ENCODE data around the gene NEUROG1. TPM values are rescaled to one million over a fixed set of nuclear protein-coding genes. Genes with fewer than 3 reads are reported as not detected.

NEUROG1 gene
- total and polyA plus RNA-seq, 10 of the 15 experiments (the other 5 are each of a cell fraction or from before 2014, with no cell fraction given), result not detected

- ChIA-PET RAD21 (ENCODE audit: unreplicated experiment) (no interaction called here), CTCF (no interaction called here), SMC1A (ENCODE audit: uncharacterized antibody, unreplicated experiment) (no interaction called here), POLR2A (interaction anchor here (0.6 kb wide), 1 partner anchor 22 kb away, joined by 4 read pairs; no protein-coding TSS in a partner anchor)
- no peak overlapping the region for H3K27ac ChIP-seq (ENCODE audit: control insufficient read depth, insufficient read depth)
- DNase-seq (ENCODE audit: low read depth, low spot score) (no peak), ATAC-seq (no peak), FAIRE-seq (no peak)
- TF ChIP-seq HDGF (IDR thresholded peaks at IDR 0.05) (no peak), TAF1 (IDR thresholded peaks at IDR 0.05; ENCODE audit: borderline replicate concordance, low read depth, low read length) (no peak), ZZZ3 (IDR thresholded peaks at IDR 0.05; ENCODE audit: control insufficient read depth, insufficient read length, low read depth) (no peak), ZNF207 (IDR thresholded peaks at IDR 0.05; ENCODE audit: borderline replicate concordance) (no peak), ZNF217 (IDR thresholded peaks at IDR 0.05) (no peak), JUNB (IDR thresholded peaks at IDR 0.05) (no peak)
- no peak overlapping the region for H3K4me2 ChIP-seq (ENCODE audit: control insufficient read depth, insufficient read depth)
- in situ Hi-C loops (cut with MboI), result no loop called here
- H3K79me2 ChIP-seq (ENCODE audit: control insufficient read depth, insufficient read depth, low read length), result no peaks in the 10 kb centered on the region
- no peak overlapping the region for H3K9ac ChIP-seq (ENCODE audit: control insufficient read depth, insufficient read depth, low read length)
- no peaks in the 10 kb centered on the region for H3K36me3 ChIP-seq (ENCODE audit: control insufficient read depth in 2 of 2, insufficient read depth in 2 of 2, low read length in 1 of 2)
- WGBS (ENCODE audit: insufficient coverage, insufficient replicate concordance, low lambda C conversion rate, missing lambda C conversion rate), result 5% methylated on average over 2 of the region's 2 CpGs
- BruUV-seq (replicated peaks), result no TSS peak
- intact Hi-C loops (cut with micrococcal nuclease; ENCODE audit: unreplicated experiment), result no loop called here
- peaks cover 4 to 6% of the 10 kb centered on the region in 2 experiments; a peak in 3 of 4 replicates for H3K27me3 ChIP-seq (replicated peaks in 1 of 2; ENCODE audit: control insufficient read depth in 2 of 2, insufficient read depth in 2 of 2, low read length in 1 of 2)
- no peaks in the 10 kb centered on the region for H4K20me1 ChIP-seq (ENCODE audit: control insufficient read depth, insufficient read depth)
- H3K9me3 ChIP-seq (replicated peaks; ENCODE audit: control insufficient read depth, insufficient read depth, low read length), result no peaks in the 10 kb centered on the region
- H3K4me3 ChIP-seq, result no peak overlapping the region
- no peaks in the 10 kb centered on the region for H3K4me1 ChIP-seq (ENCODE audit: control insufficient read depth, insufficient read depth, low read length)
- H2AFZ ChIP-seq (ENCODE audit: control insufficient read depth, low read depth, low read length), result no peak overlapping the region
These were observed 29.8 kb downstream of the NEUROG1 start for GRCh38 chr5:135505973-135506372.

GRCh38 chr5:135504376-135504775 lies 31.4 kb downstream of the NEUROG1 start:
- ATAC-seq, result no peak
- H3K4me1 ChIP-seq (ENCODE audit: control insufficient read depth, insufficient read depth, low read length), result no peaks in the 10 kb centered on the region
- TF ChIP-seq NBN (IDR thresholded peaks at IDR 0.05), result no peak
- TF ChIP-seq ZNF207 (IDR thresholded peaks at IDR 0.05; ENCODE audit: borderline replicate concordance), result no peak
- no peak for TF ChIP-seq BACH1 (IDR thresholded peaks at IDR 0.05; ENCODE audit: borderline replicate concordance)
- no peak for TF ChIP-seq SMAD5 (IDR thresholded peaks at IDR 0.05; ENCODE audit: low read depth)
- no peak for TF ChIP-seq PBX3 (IDR thresholded peaks at IDR 0.05; ENCODE audit: insufficient replicate concordance, low read depth, low read length)
- TF ChIP-seq SIN3A (IDR thresholded peaks at IDR 0.05; ENCODE audit: low read depth, low read length), result no peak
- TF ChIP-seq JUNB (IDR thresholded peaks at IDR 0.05), result no peak
- WGBS (ENCODE audit: insufficient coverage, insufficient replicate concordance, low lambda C conversion rate, missing lambda C conversion rate), result 34% methylated on average over 3 of the region's 3 CpGs
- RAD21 ChIA-PET (ENCODE audit: unreplicated experiment), result no interaction called here
- H3K9me3 ChIP-seq (replicated peaks; ENCODE audit: control insufficient read depth, insufficient read depth, low read length), result no peaks in the 10 kb centered on the region
- SMC1A ChIA-PET (ENCODE audit: uncharacterized antibody, unreplicated experiment), result no interaction called here
- H3K79me2 ChIP-seq (ENCODE audit: control insufficient read depth, insufficient read depth, low read length), result no peaks in the 10 kb centered on the region
- no peak overlapping the region for H3K27ac ChIP-seq (ENCODE audit: control insufficient read depth, insufficient read depth)
- POLR2A ChIA-PET, result no interaction called here
- intact Hi-C loops (cut with micrococcal nuclease; ENCODE audit: unreplicated experiment), result no loop called here
- no peak overlapping the region for H2AFZ ChIP-seq (ENCODE audit: control insufficient read depth, low read depth, low read length)
- no peak overlapping the region for H3K9ac ChIP-seq (ENCODE audit: control insufficient read depth, insufficient read depth, low read length)
- no peak for DNase-seq (ENCODE audit: low read depth, low spot score)
- H3K4me2 ChIP-seq (ENCODE audit: control insufficient read depth, insufficient read depth), result no peak overlapping the region
- no peak overlapping the region for H3K4me3 ChIP-seq
- in situ Hi-C loops (cut with MboI), result no loop called here
- CTCF ChIA-PET, result no interaction called here
- FAIRE-seq, result no peak
- H4K20me1 ChIP-seq (ENCODE audit: control insufficient read depth, insufficient read depth), result no peaks in the 10 kb centered on the region
- BruUV-seq (replicated peaks), result no TSS peak
- no peaks in the 10 kb centered on the region for H3K36me3 ChIP-seq (ENCODE audit: control insufficient read depth in 2 of 2, insufficient read depth in 2 of 2, low read length in 1 of 2)
- peaks cover 3 to 4% of the 10 kb centered on the region in 2 experiments; a peak in 3 of 4 replicates for H3K27me3 ChIP-seq (replicated peaks in 1 of 2; ENCODE audit: control insufficient read depth in 2 of 2, insufficient read depth in 2 of 2, low read length in 1 of 2)

Measured in GM12878 (cell line).